ENCODE measurements around the gene NAT9.

Gene NAT9

DNA sequence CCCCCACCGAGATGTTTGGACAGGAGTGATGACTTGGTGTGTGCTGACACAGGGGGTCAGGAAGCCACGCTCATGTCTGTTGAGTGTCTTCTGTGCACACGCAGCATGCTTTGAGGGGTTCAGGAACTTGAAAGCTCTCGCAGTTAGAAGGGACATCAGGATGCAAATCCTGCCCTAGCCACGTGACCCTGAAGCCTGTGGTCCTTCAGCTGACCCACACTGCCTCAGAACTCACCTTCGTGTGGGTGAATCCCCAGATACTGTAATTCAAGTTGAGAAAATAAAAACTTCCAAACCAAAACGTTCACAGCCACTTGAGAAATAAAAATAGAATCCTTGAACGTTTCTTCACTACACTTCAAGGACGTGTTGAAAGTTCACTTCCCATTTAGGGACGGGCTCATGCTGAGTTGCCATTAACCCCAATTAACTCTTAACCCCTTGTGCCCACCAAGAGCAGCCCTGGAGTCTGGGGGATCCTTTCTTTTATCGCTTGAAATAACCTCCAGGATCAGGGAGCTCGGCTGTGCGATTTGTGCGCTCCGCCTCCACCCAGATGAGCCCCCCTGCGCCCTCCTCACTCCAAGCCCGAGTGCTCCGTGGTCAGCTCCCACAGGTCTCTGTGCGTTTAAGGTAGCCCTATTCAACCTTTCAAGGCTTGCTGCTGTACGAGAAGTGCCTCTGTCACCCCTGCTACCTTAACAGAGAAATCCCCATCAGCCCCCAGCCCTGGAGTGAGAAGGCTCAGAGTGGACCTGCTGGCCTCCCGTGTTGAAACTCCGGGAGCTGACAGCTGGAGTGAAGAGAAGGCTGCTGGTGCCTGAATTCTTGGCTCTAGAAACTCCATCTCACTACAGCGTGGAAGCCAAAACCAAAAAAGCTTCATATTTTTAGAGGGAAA, 36.2 kb upstream of the NAT9 start:
- TF ChIP-seq, protein P1, sequence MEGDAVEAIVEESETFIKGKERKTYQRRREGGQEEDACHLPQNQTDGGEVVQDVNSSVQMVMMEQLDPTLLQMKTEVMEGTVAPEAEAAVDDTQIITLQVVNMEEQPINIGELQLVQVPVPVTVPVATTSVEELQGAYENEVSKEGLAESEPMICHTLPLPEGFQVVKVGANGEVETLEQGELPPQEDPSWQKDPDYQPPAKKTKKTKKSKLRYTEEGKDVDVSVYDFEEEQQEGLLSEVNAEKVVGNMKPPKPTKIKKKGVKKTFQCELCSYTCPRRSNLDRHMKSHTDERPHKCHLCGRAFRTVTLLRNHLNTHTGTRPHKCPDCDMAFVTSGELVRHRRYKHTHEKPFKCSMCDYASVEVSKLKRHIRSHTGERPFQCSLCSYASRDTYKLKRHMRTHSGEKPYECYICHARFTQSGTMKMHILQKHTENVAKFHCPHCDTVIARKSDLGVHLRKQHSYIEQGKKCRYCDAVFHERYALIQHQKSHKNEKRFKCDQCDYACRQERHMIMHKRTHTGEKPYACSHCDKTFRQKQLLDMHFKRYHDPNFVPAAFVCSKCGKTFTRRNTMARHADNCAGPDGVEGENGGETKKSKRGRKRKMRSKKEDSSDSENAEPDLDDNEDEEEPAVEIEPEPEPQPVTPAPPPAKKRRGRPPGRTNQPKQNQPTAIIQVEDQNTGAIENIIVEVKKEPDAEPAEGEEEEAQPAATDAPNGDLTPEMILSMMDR (conservative IDR thresholded peaks at IDR 0.05; ENCODE audit: low read depth) = no peak
- ChIA-PET CTCF (interaction anchor here (0.5 to 0.6 kb wide), 3 partner anchors 19 to 170 kb away, joined by 3 to 6 read pairs (median 3); no protein-coding TSS in a partner anchor), POLR2A (ENCODE audit: low non-redundant PET) (no interaction called here)
- no peak for DNase-seq (ENCODE audit: low spot score)
- no peak overlapping the region for H3K27ac ChIP-seq

DNA sequence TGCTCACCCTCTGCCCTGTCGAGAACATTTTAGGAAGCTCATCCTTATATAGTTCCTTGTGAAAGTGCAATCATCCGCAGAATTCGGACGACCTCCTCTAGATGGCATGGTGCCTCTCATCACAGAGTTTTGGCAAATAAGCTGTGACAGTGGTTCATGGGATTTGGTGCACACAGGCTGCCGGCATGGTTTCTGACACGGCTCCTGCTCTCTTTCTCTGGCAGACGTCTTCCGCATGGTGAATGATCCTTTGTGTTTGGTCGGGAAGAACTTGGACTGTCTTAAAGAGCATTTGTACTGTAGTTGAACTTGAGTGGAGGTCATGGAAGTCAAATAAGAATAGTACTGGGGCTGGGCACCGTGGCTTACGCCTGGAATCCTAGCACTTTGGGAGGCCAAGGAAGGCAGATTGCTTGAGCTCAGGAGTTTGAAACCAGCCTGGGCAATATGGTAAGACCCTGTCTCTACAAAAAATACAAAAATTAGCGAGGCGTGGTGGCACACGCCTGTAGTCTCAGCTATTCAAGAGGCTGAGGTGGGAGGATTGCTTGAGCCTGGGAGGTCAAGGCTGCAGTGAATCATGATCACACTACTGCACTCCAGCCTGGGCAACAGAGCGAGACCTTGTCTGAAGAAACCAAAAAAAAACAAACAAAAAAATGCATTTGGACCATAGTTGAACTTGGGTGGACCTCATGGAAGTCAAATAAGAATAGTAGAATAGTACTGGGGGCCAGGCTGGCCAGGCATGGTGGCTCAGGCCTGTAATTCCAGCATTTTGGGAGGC, 34.7 kb upstream of the NAT9 start:
- H3K27ac ChIP-seq = no peak overlapping the region
- no peak for DNase-seq (ENCODE audit: low spot score)
- ChIA-PET CTCF (no interaction called here), POLR2A (ENCODE audit: low non-redundant PET) (no interaction called here)
- TF ChIP-seq, protein P1 (conservative IDR thresholded peaks at IDR 0.05; ENCODE audit: low read depth) = no peak

DNA sequence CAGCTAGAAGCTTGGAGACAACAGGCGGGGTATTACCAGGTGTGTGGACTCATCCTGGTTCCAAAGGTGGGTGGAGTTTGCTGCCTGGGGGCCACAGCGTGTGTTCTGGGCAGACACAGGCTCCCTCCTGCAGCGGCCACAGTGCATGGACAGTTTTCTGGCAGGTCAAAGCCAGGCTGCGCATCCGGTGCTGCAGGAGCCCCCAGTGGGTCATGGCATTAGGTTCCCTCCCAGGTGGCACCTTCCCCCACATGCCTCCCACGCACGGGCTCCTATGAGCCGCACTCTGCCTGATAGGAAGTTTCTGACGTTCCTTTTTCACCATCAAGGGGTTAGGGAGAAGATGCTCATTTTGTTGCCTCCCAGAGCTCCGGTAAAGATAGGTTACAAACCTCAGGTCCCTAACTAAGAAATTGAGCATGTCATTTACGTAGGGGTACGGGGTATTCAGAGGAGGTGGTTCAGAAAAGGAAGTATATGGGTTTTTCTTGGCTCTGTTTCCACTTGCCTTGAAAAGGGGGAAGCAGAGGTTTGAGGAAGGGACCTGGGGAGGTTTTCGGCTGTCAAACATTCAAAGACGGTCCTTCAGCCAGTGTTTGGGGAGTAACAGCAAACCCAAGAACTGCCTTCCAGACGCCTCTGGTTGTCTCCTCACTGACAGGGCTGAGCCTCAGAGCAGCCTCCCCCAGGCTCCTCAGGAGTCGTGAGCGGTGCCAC, 32.7 kb upstream of the NAT9 start:
- POLR2A ChIA-PET (ENCODE audit: low non-redundant PET) = no interaction called here
- TF ChIP-seq, protein P1 (conservative IDR thresholded peaks at IDR 0.05; ENCODE audit: low read depth) = no peak
- H3K27ac ChIP-seq = no peak overlapping the region
- no peak for DNase-seq (ENCODE audit: low spot score)
- CTCF ChIA-PET = interaction anchor here (1.0 to 1.4 kb wide), 2 partner anchors 17 to 56 kb away, joined by 3 to 4 read pairs; no protein-coding TSS in a partner anchor

DNA sequence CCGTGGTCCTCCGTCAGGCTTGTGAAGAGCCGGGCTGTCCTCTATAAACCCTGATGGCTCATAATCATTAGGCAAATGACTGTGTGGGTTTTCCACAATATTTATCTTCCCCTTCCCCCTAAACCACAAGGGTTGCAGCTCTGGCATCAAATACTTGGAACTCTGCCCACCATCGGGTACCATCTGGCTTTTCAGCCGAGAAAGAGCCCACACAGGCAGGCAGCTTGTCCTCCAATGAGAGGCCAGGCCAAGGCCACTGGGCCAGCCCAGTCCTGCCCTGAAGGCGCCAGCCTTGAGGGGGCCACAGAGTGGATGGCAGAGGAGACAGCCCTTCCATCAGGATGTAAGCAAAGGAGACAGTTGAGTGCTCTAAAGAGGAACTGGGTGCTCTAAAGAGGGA, 31.8 kb upstream of the NAT9 start:
- POLR2A ChIA-PET (ENCODE audit: low non-redundant PET) = no interaction called here
- DNase-seq (ENCODE audit: low spot score) = no peak
- TF ChIP-seq, protein P1 (conservative IDR thresholded peaks at IDR 0.05; ENCODE audit: low read depth) = no peak
- CTCF ChIA-PET = no interaction called here
- no peak overlapping the region for H3K27ac ChIP-seq

DNA sequence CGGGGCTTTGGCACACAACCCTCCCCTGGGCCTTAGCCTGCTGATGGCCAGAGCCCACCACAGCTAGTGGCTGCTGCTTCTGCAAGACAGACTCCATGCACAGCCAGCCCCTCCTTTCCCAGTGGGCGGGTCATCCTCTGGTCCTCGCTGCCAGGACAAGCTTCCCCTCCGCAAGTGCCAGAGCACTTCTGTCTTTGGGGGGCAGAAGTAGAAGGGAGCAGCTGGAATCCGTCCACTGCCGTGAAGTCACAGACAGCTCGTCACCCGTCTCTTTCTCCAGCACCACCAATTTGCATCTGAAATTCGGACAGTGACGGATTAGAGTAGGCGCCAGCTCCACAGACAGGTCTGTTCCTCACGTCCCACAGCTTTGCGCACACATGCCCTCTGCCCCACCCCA, 31.3 kb upstream of the NAT9 start:
- DNase-seq (ENCODE audit: low spot score) = no peak
- TF ChIP-seq, protein P1 (conservative IDR thresholded peaks at IDR 0.05; ENCODE audit: low read depth) = no peak
- H3K27ac ChIP-seq = no peak overlapping the region
- ChIA-PET CTCF (no interaction called here), POLR2A (ENCODE audit: low non-redundant PET) (no interaction called here)

DNA sequence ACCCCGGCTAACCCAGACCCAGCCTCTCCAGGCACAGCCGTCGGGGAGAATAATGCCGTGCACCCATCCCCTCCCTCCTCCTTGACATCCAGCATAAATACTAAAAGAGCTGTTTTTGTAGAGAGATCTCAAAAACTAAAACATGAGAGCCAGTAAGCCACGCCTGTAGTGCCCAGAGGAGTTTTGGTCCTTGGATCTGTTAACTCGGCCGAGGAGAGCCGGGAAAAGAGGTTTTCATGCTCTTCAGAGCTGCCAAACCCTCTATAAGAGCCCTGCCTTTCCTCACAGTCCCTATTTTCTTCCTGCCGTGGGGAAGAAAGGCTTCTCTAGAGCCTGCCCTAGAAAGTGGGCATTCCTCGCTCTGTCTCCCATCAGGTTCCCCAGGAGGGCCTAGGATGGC, 30.2 kb upstream of the NAT9 start:
- DNase-seq (ENCODE audit: low spot score) = no peak
- POLR2A ChIA-PET (ENCODE audit: low non-redundant PET) = interaction anchor here (0.6 kb wide), 1 partner anchor 71 kb away, joined by 3 read pairs; no protein-coding TSS in a partner anchor
- CTCF ChIA-PET = interaction anchor here (0.6 to 1.2 kb wide), 2 partner anchors 15 to 96 kb away, joined by 3 to 5 read pairs; no protein-coding TSS in a partner anchor
- TF ChIP-seq, protein P1 (conservative IDR thresholded peaks at IDR 0.05; ENCODE audit: low read depth) = no peak
- H3K27ac ChIP-seq = no peak overlapping the region
